ENCODE results near the gene FKBP11. TPM values are rescaled to one million over a fixed set of nuclear protein-coding genes. Genes with fewer than 3 reads are reported as not detected.
A peak's percentile ranks its signal among the peaks of the same experiment; 100 is the strongest.

The FKBP11 gene
- total RNA-seq, 2 donors from 2014 or later: 30.1 to 30.7 TPM

GRCh38 chr12:48958049-48958388 is 32.7 kb upstream of the FKBP11 start:
- Mint-ChIP-seq H3K4me1 (peaks cover 17% of the 10 kb centered on the region), H3K27me3 (ENCODE audit: insufficient read depth) (peaks cover 5% of the 10 kb centered on the region), H3K36me3 (ENCODE audit: low read depth) (peaks cover 22% of the 10 kb centered on the region), H3K4me3 (peak overlapping the region; percentile 98), H3K9me3 (no peaks in the 10 kb centered on the region), H3K27ac (peak overlapping the region; percentile 97)
- Histone ChIP-seq H3K9me3 (ENCODE audit: control insufficient read depth, low read length) (no peaks in the 10 kb centered on the region), H3K36me3 (ENCODE audit: control insufficient read depth, insufficient read depth, low read length) (peaks cover 27% of the 10 kb centered on the region), H3K4me1 (ENCODE audit: control insufficient read depth, insufficient read depth, low read length) (peaks cover 5% of the 10 kb centered on the region), H3K27me3 (ENCODE audit: control insufficient read depth, insufficient read depth, low read length, poor library complexity, severe bottlenecking) (no peaks in the 10 kb centered on the region), H3K4me3 (ENCODE audit: low read length) (peak overlapping the region; percentile 96), H3K9ac (ENCODE audit: extremely low read depth, low read length, poor library complexity, severe bottlenecking) (peak overlapping the region; percentile 57), H3K27ac (ENCODE audit: low read depth, low read length) (no peak overlapping the region)
- no peak for TF ChIP-seq CTCF (conservative IDR thresholded peaks at IDR 0.05)
- WGBS, 2 experiments (ENCODE audit: insufficient coverage in 1 of 2, insufficient read length in 1 of 2): 63% methylated on average over 2 to 3 of the region's 3 CpGs
- DNase-seq: no peak

GRCh38 chr12:48957141-48958048 is 32.1 kb upstream of the FKBP11 start, which contains the start of gene ARF3:
TSS of gene ARF3 (minus strand) at chr12:48957487. CDS start at chr12:48941095, 16,392 bp downstream.
- H3K9me3 ChIP-seq (ENCODE audit: control insufficient read depth, low read length): no peaks in the 10 kb centered on the region
- Mint-ChIP-seq H3K27ac (peak within 1 kb of the TSS; percentile 97), H3K27me3 (ENCODE audit: insufficient read depth) (peaks cover 5% of the 10 kb centered on the region), H3K36me3 (ENCODE audit: low read depth) (peaks cover 27% of the 10 kb centered on the region), H3K4me1 (peaks cover 17% of the 10 kb centered on the region), H3K4me3 (peak within 1 kb of the TSS; percentile 98), H3K9me3 (no peaks in the 10 kb centered on the region)
- H3K27ac ChIP-seq (ENCODE audit: low read depth, low read length): peak within 1 kb of the TSS; percentile 50
- WGBS, 2 experiments (ENCODE audit: insufficient coverage in 1 of 2, insufficient read length in 1 of 2): 0 to 2% methylated on average over 15 to 58 of the region's 58 CpGs
- peak within 1 kb of the TSS; percentile 96 for H3K4me3 ChIP-seq (ENCODE audit: low read length)
- H3K9ac ChIP-seq (ENCODE audit: extremely low read depth, low read length, poor library complexity, severe bottlenecking): peak within 1 kb of the TSS; percentile 80
- peak; percentile 100 for DNase-seq
- no peaks in the 10 kb centered on the region for H3K27me3 ChIP-seq (ENCODE audit: control insufficient read depth, insufficient read depth, low read length, poor library complexity, severe bottlenecking)
- H3K4me1 ChIP-seq (ENCODE audit: control insufficient read depth, insufficient read depth, low read length): peaks cover 5% of the 10 kb centered on the region
- TF ChIP-seq CTCF (conservative IDR thresholded peaks at IDR 0.05): peak; percentile 11
- H3K36me3 ChIP-seq (ENCODE audit: control insufficient read depth, insufficient read depth, low read length): peaks cover 34% of the 10 kb centered on the region

- H3K36me3 Mint-ChIP-seq (ENCODE audit: low read depth): peaks cover 34% of the 10 kb centered on the region
- peak; percentile 98 for DNase-seq
Measured at GRCh38 chr12:48956279-48957140, 31.2 kb upstream of the FKBP11 start.

More at GRCh38 chr12:48956279-48957140, 31.2 kb upstream of the FKBP11 start:
- H3K9me3 Mint-ChIP-seq: no peaks in the 10 kb centered on the region
- H3K27me3 Mint-ChIP-seq (ENCODE audit: insufficient read depth): peaks cover 5% of the 10 kb centered on the region
- WGBS, 2 experiments (ENCODE audit: insufficient coverage in 1 of 2, insufficient read length in 1 of 2): 0 to 1% methylated on average over 5 to 27 of the region's 29 CpGs
- H3K4me3 Mint-ChIP-seq: peak overlapping the region; percentile 98
- Histone ChIP-seq H3K9ac (ENCODE audit: extremely low read depth, low read length, poor library complexity, severe bottlenecking) (peak overlapping the region; percentile 80), H3K4me1 (ENCODE audit: control insufficient read depth, insufficient read depth, low read length) (peaks cover 5% of the 10 kb centered on the region), H3K4me3 (ENCODE audit: low read length) (peak overlapping the region; percentile 96), H3K27me3 (ENCODE audit: control insufficient read depth, insufficient read depth, low read length, poor library complexity, severe bottlenecking) (no peaks in the 10 kb centered on the region), H3K9me3 (ENCODE audit: control insufficient read depth, low read length) (no peaks in the 10 kb centered on the region), H3K36me3 (ENCODE audit: control insufficient read depth, insufficient read depth, low read length) (peaks cover 35% of the 10 kb centered on the region), H3K27ac (ENCODE audit: low read depth, low read length) (peak overlapping the region; percentile 50)
- peaks cover 17% of the 10 kb centered on the region for H3K4me1 Mint-ChIP-seq
- peak overlapping the region; percentile 97 for H3K27ac Mint-ChIP-seq
- TF ChIP-seq CTCF (conservative IDR thresholded peaks at IDR 0.05): peak; percentile 53
